Right lobe of liver (tissue), 6 donors: ENCODE data around the gene HELZ. TPM values are rescaled to one million over a fixed set of nuclear protein-coding genes. Genes with fewer than 3 reads are reported as not detected.

Experiments
- ATAC-seq, 4 donors: fragments of 200-7000 bp; cut with Tn5 transposase; one replicate each; pipeline ENCODE4 v1.9.1; 2020; ENCODE audit warnings: mild to moderate bottlenecking in 4 of 4, moderate library complexity in 4 of 4
- DNase-seq, 3 donors: peaks; one replicate each; pipeline ENCODE4 v3.0.0-alpha.2; 2020
- H3K27ac ChIP-seq, 3 donors: fragments of 200-600 bp; one replicate each; pipeline ENCODE4 v1.8.0; 2022
- H3K27me3 ChIP-seq, 2 donors: fragments of 200-600 bp; one replicate each; pipeline ENCODE4 v1.8.0; 2022
- H3K36me3 ChIP-seq, 4 donors: fragments of 200-600 bp; sonication (generic) in 1 of 4; one replicate each; pipeline versions ENCODE4 v1.5.1 to v1.8.0; 2017 to 2022; ENCODE audit warnings: control low read depth in 1 of 4
- H3K4me1 ChIP-seq, 4 donors: fragments of 200-600 bp; sonication (generic) in 1 of 4; one replicate each; pipeline versions ENCODE4 v1.5.1 to v1.8.0; 2017 to 2022; ENCODE audit warnings: control low read depth in 1 of 4
- H3K4me3 ChIP-seq, 3 donors: fragments of 200-600 bp; one replicate each; pipeline ENCODE4 v1.8.0; 2022
- H3K9me3 ChIP-seq, 4 donors: fragments of 200-600 bp; sonication (generic) in 1 of 4; one replicate each; pipeline versions ENCODE4 v1.5.1 to v1.8.0; 2017 to 2022; ENCODE audit warnings: control low read depth in 1 of 4
- POLR2A ChIP-seq: fragments of 450-650 bp; IDR thresholded peaks from one replicate; pipeline ENCODE4 v1.6.1; 2017; ENCODE audit warnings: antibody characterized with exemption, mild to moderate bottlenecking
- WGBS: methylation state at CpG from one replicate; pipeline ENCODE4 v1.1.6; 2018; ENCODE audit warnings: low coverage, low lambda C conversion rate; ENCODE audit not compliant: insufficient coverage; ENCODE audit errors: missing lambda C conversion rate; 5-methylcytosine and 5-hydroxymethylcytosine counted together
- intact Hi-C, 2 donors: fragments of 100-400 bp; cut with DNase I; formaldehyde crosslinking; loops; one replicate each; pipeline versions ENCODE4 v1.11.2 to v1.14.1; 2022
- total RNA-seq, 6 experiments: library from RNA; depleted of rRNA in 2 of 6; stranded (reverse); fragments of >200 nt in 2 of 6; fragmentation: NEBNext Ultra II Directional in 3 of 6; extraction: Animal tissue kit (Norgen Biotek cat#: 25700) in 3 of 6; gene quantifications; one replicate each; pipeline versions ENCODE4 v1.1.0 to v1.2.4, GENCODE V29; 2016 to 2023
- TF ChIP-seq, protein P1 (sequence below), 4 donors: fragments of 200-600 bp in 3 of 4; fragments of 450-650 bp in 1 of 4; IDR thresholded peaks; one replicate each; pipeline versions ENCODE4 v1.5.1 to v1.8.0; 2016 to 2022; ENCODE audit warnings: antibody characterized with exemption in 4 of 4, mild to moderate bottlenecking in 2 of 4
- donor health status: DM: no; HTN: yes; CAD: no.
- donor health status: DM: no; HTN: no; CAD: no.
- donor health status: DM: no; HTN: no; CAD: no.
- donor health status: DM: no; HTN: yes; CAD: no.
- donor health status: DM: no; HTN: yes; CAD: no.

HELZ gene
- total RNA-seq, 6 experiments from 2014 or later = 24.2 to 33.6 (median 30.9) TPM

DNA sequence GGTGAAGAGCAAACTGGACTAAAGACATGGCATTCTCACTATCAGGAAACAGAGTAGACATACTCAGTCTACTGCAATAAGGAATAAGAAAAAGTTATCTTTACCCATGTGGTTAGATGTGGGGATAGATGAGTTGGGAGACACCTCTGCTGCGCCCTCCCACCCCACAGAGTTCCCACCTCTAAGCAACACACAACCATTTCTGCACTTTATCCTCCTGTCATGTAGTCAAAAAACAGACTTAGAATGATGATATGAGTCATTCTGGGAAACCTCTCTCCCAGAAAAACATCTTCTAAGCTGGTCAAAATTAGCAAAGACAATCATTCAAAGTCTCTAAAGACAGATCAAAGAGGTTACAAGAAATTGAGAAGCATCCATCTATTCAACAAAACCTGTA, 105.7 kb downstream of the HELZ start:
- TF ChIP-seq, protein P1, sequence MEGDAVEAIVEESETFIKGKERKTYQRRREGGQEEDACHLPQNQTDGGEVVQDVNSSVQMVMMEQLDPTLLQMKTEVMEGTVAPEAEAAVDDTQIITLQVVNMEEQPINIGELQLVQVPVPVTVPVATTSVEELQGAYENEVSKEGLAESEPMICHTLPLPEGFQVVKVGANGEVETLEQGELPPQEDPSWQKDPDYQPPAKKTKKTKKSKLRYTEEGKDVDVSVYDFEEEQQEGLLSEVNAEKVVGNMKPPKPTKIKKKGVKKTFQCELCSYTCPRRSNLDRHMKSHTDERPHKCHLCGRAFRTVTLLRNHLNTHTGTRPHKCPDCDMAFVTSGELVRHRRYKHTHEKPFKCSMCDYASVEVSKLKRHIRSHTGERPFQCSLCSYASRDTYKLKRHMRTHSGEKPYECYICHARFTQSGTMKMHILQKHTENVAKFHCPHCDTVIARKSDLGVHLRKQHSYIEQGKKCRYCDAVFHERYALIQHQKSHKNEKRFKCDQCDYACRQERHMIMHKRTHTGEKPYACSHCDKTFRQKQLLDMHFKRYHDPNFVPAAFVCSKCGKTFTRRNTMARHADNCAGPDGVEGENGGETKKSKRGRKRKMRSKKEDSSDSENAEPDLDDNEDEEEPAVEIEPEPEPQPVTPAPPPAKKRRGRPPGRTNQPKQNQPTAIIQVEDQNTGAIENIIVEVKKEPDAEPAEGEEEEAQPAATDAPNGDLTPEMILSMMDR (IDR thresholded peaks at IDR 0.05) = no peak
- TF ChIP-seq POLR2A = no peak
- Histone ChIP-seq H3K27ac (no peak overlapping the region), H3K4me3 (no peak overlapping the region), H3K36me3 (peaks cover 0 to 46% (median 2%) of the 10 kb centered on the region in 4 donors), H3K9me3 (no peaks in the 10 kb centered on the region), H3K27me3 (no peaks in the 10 kb centered on the region), H3K4me1 (peaks cover 0 to 5% (median 0%) of the 10 kb centered on the region in 4 donors)
- DNase-seq (no peak), ATAC-seq (no peak)
- WGBS = no CpG with 5 or more reads among the region's 1 CpG
- intact Hi-C loops = no loop called here

DNA sequence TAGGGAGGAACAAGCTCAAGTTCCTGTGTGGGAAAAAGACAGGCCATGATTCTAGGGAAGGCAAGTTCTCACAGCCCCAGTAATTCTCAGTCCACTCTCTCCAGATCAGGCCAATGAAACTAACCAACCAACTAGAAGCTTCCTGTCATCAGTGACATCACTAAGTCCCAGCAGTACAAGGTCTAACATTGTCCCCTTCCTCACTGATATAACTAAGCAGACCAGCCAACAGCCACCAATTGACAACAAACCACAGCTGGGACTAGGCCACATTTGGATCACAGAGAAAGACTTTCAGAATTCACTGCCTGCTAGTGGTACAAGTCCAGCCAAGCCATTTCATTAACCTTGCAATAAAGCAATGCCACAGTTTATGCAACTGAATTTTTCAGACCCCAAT, 106.6 kb downstream of the HELZ start:
- H3K27ac ChIP-seq = no peak overlapping the region
- H3K4me3 ChIP-seq = no peak overlapping the region
- H3K36me3 ChIP-seq = peaks cover 0 to 51% (median 2%) of the 10 kb centered on the region in 4 donors
- DNase-seq (no peak), ATAC-seq (no peak)
- no peaks in the 10 kb centered on the region for H3K27me3 ChIP-seq
- H3K9me3 ChIP-seq = no peaks in the 10 kb centered on the region
- intact Hi-C loops = no loop called here
- H3K4me1 ChIP-seq = peaks cover 0 to 5% (median 0%) of the 10 kb centered on the region in 4 donors
- TF ChIP-seq POLR2A = no peak
- TF ChIP-seq, protein P1 (IDR thresholded peaks at IDR 0.05) = no peak

DNA sequence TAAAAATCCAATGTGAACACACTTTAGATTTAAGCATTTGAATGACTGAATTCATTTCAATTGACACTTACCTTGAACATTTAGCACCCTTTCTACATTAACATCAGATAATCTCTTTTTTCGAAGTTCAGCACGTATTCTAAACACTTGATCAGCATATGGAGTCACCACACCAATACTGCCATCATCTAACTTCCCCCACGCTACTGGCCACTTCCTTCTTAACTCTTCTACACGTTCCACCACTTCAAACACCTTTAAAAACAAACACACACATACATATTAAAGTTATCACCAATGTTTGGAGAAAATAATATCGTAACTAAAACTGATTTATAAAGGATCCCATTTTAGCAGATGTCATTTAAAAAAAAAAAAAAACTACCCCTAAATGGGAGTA, 107.1 kb downstream of the HELZ start:
- Histone ChIP-seq H3K27ac (no peak overlapping the region), H3K36me3 (peaks cover 0 to 46% (median 2%) of the 10 kb centered on the region in 4 donors), H3K27me3 (no peaks in the 10 kb centered on the region), H3K9me3 (no peaks in the 10 kb centered on the region), H3K4me1 (peaks cover 0 to 5% (median 0%) of the 10 kb centered on the region in 4 donors), H3K4me3 (no peak overlapping the region)
- DNase-seq (no peak), ATAC-seq (no peak)
- 61% methylated on average over 5 of the region's 5 CpGs for WGBS
- TF ChIP-seq POLR2A = no peak
- TF ChIP-seq, protein P1 (IDR thresholded peaks at IDR 0.05) = no peak
- intact Hi-C loops = no loop called here

DNA sequence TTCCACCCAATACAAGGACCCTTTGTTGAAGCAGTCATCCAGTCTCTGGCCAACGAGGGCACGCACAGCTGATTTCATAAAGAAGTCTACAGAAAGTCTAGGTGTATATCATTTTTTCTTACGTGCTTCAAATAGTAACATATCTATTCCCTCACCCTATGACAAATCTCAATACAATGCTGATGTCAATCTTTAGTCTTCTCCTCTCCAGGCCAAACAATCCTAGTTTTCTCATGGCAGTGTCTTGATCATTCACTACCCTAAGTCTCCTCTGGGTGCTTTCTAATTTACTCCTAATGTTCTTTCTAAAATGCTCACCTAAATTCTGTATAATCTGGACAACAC, 108.0 kb downstream of the HELZ start:
- no peak overlapping the region for H3K27ac ChIP-seq
- TF ChIP-seq POLR2A = no peak
- TF ChIP-seq, protein P1 (IDR thresholded peaks at IDR 0.05) = no peak
- peaks cover 0 to 5% (median 0%) of the 10 kb centered on the region in 4 donors for H3K4me1 ChIP-seq
- ATAC-seq (no peak), DNase-seq (no peak)
- intact Hi-C loops = no loop called here
- H3K9me3 ChIP-seq = no peaks in the 10 kb centered on the region
- H3K36me3 ChIP-seq = peaks cover 0 to 43% (median 2%) of the 10 kb centered on the region in 4 donors
- WGBS = 96% methylated on average over 3 of the region's 3 CpGs
- no peaks in the 10 kb centered on the region for H3K27me3 ChIP-seq
- no peak overlapping the region for H3K4me3 ChIP-seq
